Right lobe of liver (tissue), 6 donors: ENCODE measurements around the gene LITAFD. TPM values are rescaled to one million over a fixed set of nuclear protein-coding genes. Genes with fewer than 3 reads are reported as not detected.

ENCODE experiments used
- ATAC-seq, 4 donors: fragments of 200-7000 bp; cut with Tn5 transposase; one replicate each; pipeline ENCODE4 v1.9.1; 2020; ENCODE audit warnings: mild to moderate bottlenecking in 4 of 4, moderate library complexity in 4 of 4
- DNase-seq, 3 donors: peaks; one replicate each; pipeline ENCODE4 v3.0.0-alpha.2; 2020
- H3K27ac ChIP-seq, 3 donors: fragments of 200-600 bp; one replicate each; pipeline ENCODE4 v1.8.0; 2022
- H3K27me3 ChIP-seq, 2 donors: fragments of 200-600 bp; one replicate each; pipeline ENCODE4 v1.8.0; 2022
- H3K36me3 ChIP-seq, 4 donors: fragments of 200-600 bp; sonication (generic) in 1 of 4; one replicate each; pipeline versions ENCODE4 v1.5.1 to v1.8.0; 2017 to 2022; ENCODE audit warnings: control low read depth in 1 of 4
- H3K4me1 ChIP-seq, 4 donors: fragments of 200-600 bp; sonication (generic) in 1 of 4; one replicate each; pipeline versions ENCODE4 v1.5.1 to v1.8.0; 2017 to 2022; ENCODE audit warnings: control low read depth in 1 of 4
- H3K4me3 ChIP-seq, 3 donors: fragments of 200-600 bp; one replicate each; pipeline ENCODE4 v1.8.0; 2022
- H3K9me3 ChIP-seq, 4 donors: fragments of 200-600 bp; sonication (generic) in 1 of 4; one replicate each; pipeline versions ENCODE4 v1.5.1 to v1.8.0; 2017 to 2022; ENCODE audit warnings: control low read depth in 1 of 4
- POLR2A ChIP-seq: fragments of 450-650 bp; IDR thresholded peaks from one replicate; pipeline ENCODE4 v1.6.1; 2017; ENCODE audit warnings: antibody characterized with exemption, mild to moderate bottlenecking
- WGBS: methylation state at CpG from one replicate; pipeline ENCODE4 v1.1.6; 2018; ENCODE audit warnings: low coverage, low lambda C conversion rate; ENCODE audit not compliant: insufficient coverage; ENCODE audit errors: missing lambda C conversion rate; 5-methylcytosine and 5-hydroxymethylcytosine counted together
- intact Hi-C, 2 donors: fragments of 100-400 bp; cut with DNase I; formaldehyde crosslinking; loops; one replicate each; pipeline versions ENCODE4 v1.11.2 to v1.14.1; 2022
- total RNA-seq, 6 experiments: library from RNA; depleted of rRNA in 2 of 6; stranded (reverse); fragments of >200 nt in 2 of 6; fragmentation: NEBNext Ultra II Directional in 3 of 6; extraction: Animal tissue kit (Norgen Biotek cat#: 25700) in 3 of 6; gene quantifications; one replicate each; pipeline versions ENCODE4 v1.1.0 to v1.2.4, GENCODE V29; 2016 to 2023
- TF ChIP-seq, protein P1 (sequence below), 4 donors: fragments of 200-600 bp in 3 of 4; fragments of 450-650 bp in 1 of 4; IDR thresholded peaks; one replicate each; pipeline versions ENCODE4 v1.5.1 to v1.8.0; 2016 to 2022; ENCODE audit warnings: antibody characterized with exemption in 4 of 4, mild to moderate bottlenecking in 2 of 4
- donor health status: DM: no; HTN: yes; CAD: no.
- donor health status: DM: no; HTN: no; CAD: no.
- donor health status: DM: no; HTN: no; CAD: no.
- donor health status: DM: no; HTN: yes; CAD: no.
- donor health status: DM: no; HTN: yes; CAD: no.

Gene LITAFD
- total RNA-seq, 6 experiments from 2014 or later, result not detected

DNA sequence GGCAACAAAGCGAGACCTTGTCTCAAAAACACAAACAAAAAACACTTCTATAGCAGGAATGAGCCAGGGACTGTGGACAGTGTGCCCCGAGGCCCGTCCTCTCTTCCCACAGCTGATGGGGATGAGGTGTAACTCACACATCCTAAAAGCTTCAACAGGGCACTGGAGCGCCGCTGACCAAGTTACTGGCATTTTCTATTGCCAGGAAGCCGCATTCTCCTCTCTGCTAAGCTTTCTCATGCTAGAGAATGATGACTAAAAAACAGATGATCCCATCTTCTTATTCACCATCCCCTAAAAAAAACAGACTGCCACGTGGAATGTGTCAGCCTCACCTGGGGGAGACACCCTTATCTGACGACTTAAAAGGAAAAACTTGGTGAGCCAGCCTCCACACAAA is 29.6 kb upstream of the LITAFD start:
- no peak for ATAC-seq
- 77% methylated on average over 4 of the region's 8 CpGs for WGBS
- Histone ChIP-seq H3K27ac (no peak overlapping the region), H3K4me3 (no peak overlapping the region), H3K27me3 (no peaks in the 10 kb centered on the region), H3K9me3 (no peaks in the 10 kb centered on the region), H3K4me1 (peaks cover 0 to 29% (median 9%) of the 10 kb centered on the region in 4 donors), H3K36me3 (peaks cover 0 to 23% (median 11%) of the 10 kb centered on the region in 4 donors)
- DNase-seq, result no peak
- TF ChIP-seq, protein P1, sequence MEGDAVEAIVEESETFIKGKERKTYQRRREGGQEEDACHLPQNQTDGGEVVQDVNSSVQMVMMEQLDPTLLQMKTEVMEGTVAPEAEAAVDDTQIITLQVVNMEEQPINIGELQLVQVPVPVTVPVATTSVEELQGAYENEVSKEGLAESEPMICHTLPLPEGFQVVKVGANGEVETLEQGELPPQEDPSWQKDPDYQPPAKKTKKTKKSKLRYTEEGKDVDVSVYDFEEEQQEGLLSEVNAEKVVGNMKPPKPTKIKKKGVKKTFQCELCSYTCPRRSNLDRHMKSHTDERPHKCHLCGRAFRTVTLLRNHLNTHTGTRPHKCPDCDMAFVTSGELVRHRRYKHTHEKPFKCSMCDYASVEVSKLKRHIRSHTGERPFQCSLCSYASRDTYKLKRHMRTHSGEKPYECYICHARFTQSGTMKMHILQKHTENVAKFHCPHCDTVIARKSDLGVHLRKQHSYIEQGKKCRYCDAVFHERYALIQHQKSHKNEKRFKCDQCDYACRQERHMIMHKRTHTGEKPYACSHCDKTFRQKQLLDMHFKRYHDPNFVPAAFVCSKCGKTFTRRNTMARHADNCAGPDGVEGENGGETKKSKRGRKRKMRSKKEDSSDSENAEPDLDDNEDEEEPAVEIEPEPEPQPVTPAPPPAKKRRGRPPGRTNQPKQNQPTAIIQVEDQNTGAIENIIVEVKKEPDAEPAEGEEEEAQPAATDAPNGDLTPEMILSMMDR (IDR thresholded peaks at IDR 0.05), result no peak
- TF ChIP-seq POLR2A, result no peak
- intact Hi-C loops, result no loop called here

DNA sequence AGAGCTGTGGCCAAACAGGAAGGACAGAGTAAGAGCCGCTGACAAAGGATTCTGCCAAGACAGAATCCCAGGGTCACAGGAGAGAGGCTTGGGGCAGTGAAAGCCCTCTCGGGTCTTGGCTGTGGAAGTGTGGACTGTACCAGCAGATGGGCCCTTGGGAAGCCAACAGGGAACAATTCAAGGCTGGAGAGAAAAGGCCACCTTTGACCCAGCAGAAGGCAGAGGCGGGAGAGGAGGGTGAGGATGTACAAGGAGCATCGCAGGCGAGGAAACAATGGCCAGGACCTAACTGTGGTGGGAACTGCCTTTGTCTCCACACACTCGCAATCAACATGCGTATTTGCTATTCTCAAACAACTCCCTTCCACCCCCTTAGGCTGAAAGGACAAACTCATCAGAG is 29.0 kb upstream of the LITAFD start:
- no peak overlapping the region for H3K4me3 ChIP-seq
- ATAC-seq (peak in 1 of 4 donors; percentile 1), DNase-seq (no peak)
- TF ChIP-seq, protein P1 (IDR thresholded peaks at IDR 0.05), result no peak
- TF ChIP-seq POLR2A, result no peak
- no peaks in the 10 kb centered on the region for H3K9me3 ChIP-seq
- H3K27ac ChIP-seq, result peak overlapping the region in 2 of 3 donors; percentile 8 to 18
- intact Hi-C loops, result no loop called here
- H3K36me3 ChIP-seq, result peaks cover 0 to 23% (median 13%) of the 10 kb centered on the region in 4 donors
- 70% methylated on average over 5 of the region's 7 CpGs for WGBS
- peaks cover 0 to 29% (median 9%) of the 10 kb centered on the region in 4 donors for H3K4me1 ChIP-seq
- no peaks in the 10 kb centered on the region for H3K27me3 ChIP-seq

DNA sequence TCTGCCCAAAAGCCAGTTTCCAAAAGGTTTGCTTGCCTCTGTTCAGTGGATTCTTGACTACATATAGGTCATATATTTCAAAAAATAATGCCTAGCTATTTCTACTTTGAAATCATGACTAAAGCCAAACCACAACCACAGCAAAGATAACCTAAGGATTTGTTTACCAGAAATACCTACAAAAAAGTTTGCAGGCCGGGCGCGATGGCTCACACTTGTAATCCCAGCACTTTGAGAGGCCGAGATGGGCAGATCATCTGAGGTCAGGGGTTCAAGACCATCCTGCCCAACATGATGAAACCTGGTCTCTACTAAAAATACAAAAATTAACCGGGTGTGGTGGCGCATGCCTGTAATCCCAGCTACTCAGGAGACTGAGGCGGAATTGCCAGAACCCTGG is 28.5 kb upstream of the LITAFD start:
- peaks cover 0 to 29% (median 9%) of the 10 kb centered on the region in 4 donors for H3K4me1 ChIP-seq
- peak overlapping the region in 2 of 3 donors; percentile 8 to 18 for H3K27ac ChIP-seq
- TF ChIP-seq, protein P1 (IDR thresholded peaks at IDR 0.05), result no peak
- TF ChIP-seq POLR2A, result no peak
- intact Hi-C loops, result no loop called here
- H3K27me3 ChIP-seq, result no peaks in the 10 kb centered on the region
- no peaks in the 10 kb centered on the region for H3K9me3 ChIP-seq
- DNase-seq, result no peak
- no peak for ATAC-seq
- no peak overlapping the region for H3K4me3 ChIP-seq
- 72% methylated on average over 6 of the region's 7 CpGs for WGBS
- peaks cover 0 to 23% (median 15%) of the 10 kb centered on the region in 4 donors for H3K36me3 ChIP-seq

DNA sequence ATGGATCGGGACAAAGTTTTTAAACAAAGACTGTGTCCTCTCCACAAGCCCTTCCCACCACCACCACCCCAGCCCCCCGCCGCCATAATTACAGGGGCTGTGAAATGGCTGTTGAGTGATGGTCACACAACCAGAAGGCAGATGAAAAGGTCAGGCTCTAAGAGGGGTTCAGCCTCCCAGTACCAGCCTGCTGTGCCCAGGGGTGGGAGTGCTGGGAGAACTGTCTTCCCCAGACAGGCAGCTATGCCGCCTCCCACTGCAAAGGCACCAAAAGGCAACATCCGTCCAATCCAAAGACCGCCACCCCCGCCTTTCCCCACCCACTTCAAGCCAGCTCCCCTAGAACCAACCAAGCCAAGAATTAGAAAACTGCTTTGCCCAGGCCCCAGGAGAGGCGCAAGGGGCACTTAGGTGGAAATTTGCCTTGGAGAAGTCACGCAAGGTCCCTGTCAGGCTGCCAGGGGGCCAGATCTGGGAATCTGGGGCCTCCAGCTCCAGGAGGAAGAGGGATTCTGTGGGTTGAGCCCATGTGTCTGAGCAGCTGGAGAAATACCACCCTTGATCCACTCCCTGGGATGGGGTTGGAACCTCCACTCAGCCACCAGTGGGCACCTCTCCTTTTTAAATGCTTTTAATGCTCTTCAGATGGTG is 27.7 kb upstream of the LITAFD start:
- TF ChIP-seq, protein P1 (IDR thresholded peaks at IDR 0.05), result no peak
- TF ChIP-seq POLR2A, result no peak
- intact Hi-C loops, result no loop called here
- no peak overlapping the region for H3K4me3 ChIP-seq
- no peaks in the 10 kb centered on the region for H3K27me3 ChIP-seq
- H3K4me1 ChIP-seq, result peaks cover 0 to 30% (median 12%) of the 10 kb centered on the region in 4 donors
- no peaks in the 10 kb centered on the region for H3K9me3 ChIP-seq
- DNase-seq (no peak), ATAC-seq (no peak)
- 96% methylated on average over 3 of the region's 9 CpGs for WGBS
- peak overlapping the region in 1 of 3 donors; percentile 8 for H3K27ac ChIP-seq
- H3K36me3 ChIP-seq, result peaks cover 0 to 21% (median 10%) of the 10 kb centered on the region in 4 donors
